ENCODE results near the gene ULBP1. TPM values are rescaled to one million over a fixed set of nuclear protein-coding genes. Genes with fewer than 3 reads are reported as not detected.
"Not testable (repeated sequence)": the region's sequence is repeated elsewhere in the genome, so short reads cannot be mapped to it uniquely, and the experiment has no call there.

The ULBP1 gene, protein sequence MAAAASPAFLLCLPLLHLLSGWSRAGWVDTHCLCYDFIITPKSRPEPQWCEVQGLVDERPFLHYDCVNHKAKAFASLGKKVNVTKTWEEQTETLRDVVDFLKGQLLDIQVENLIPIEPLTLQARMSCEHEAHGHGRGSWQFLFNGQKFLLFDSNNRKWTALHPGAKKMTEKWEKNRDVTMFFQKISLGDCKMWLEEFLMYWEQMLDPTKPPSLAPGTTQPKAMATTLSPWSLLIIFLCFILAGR
- 1.6 TPM for total RNA-seq

GRCh38 chr6:149963462-149964307 lies at the start of gene ULBP1:
ULBP1 (plus strand) TSS chr6:149963943; CDS start chr6:149964050, 107 bp downstream.
- DNase-seq (ENCODE audit: low spot score in 2 of 2) (peak; percentile 61 to 76), FAIRE-seq (no peak)

GRCh38 chr6:149915970-149916865 lies 47.5 kb upstream of the ULBP1 start:
- DNase-seq (ENCODE audit: low spot score in 2 of 2) = no peak
- no peak for FAIRE-seq

DNA sequence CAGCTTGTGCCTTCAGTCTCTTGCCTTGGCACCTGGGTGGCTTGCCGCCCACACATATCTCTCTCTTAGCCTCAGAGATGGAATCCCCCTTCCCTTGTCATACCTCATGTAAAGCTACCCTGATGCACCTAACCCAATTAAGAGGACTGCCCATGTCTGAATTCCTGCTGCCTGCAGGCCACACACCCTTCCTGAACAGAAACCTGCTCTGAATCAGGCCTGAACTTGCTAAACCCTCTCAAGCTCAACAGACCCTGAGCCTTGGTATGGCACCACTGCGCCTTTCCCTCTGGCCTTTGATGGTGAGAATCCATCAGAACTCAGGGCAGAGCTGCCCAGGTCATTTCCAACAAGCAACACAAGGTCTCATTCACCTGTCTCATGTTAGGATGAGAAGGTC lies 46.1 kb upstream of the ULBP1 start:
- DNase-seq (ENCODE audit: low spot score in 2 of 2) (no peak), FAIRE-seq (no peak)

DNA sequence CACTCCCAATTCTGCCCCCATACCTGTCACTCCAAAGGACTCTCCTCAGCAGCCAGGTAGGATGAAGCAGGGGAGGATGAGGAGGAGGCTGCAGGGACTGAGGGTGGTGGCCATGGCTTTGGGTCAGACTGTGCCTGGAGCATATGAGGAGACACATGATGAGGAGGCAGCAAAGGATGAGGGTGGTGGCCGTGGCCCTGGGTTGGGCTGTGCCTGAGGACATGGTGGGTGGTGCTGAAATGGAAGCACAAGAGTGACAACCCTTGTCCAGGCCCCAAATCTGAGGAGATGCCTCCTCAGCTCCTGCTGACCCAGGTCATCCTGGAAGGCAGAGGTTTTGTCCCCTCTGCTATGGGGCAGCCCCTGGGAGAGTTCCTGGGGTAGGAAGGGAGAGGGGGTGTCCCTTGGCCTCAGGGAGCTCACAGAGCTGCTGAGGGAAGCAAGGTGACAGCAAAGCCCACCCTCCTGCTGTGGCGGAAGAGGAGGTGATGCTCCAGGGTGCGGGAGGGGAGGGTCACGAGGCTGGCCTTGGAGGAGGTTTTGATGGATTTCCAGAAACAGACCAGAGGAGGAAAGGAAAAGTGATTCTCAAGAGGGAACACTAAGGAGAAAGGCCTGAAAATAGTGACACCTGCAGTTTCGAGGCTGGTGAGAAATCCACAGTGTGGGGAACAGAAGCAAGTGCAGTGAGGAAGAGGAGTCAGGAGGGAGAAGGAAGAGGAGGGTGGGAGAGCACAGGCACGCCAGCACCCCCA lies 45.4 kb upstream of the ULBP1 start:
- DNase-seq (ENCODE audit: low spot score in 2 of 2) (no peak), FAIRE-seq (no peak)

- FAIRE-seq = not testable (repeated sequence)
Measured at GRCh38 chr6:149919126-149919833, 44.5 kb upstream of the ULBP1 start.

DNA sequence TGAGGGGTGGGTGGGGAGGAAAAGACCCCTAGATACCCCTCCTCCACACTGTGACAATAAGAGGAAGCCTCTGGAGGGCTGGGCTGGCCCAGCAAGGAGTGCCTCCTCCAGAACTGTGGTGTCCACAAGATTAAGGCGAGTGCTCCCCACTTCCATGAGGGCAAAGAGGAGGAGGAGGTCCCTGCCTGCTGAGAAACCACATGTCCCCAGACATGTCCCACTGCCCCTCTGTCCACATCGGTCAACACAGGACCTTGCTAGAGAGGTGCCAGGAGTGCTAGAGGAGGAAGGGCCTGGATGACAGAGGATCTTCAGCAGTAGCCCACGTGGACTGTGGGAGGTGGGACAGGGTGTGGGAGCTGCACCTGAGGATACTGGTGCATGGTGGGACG lies 43.9 kb upstream of the ULBP1 start:
- DNase-seq (ENCODE audit: low spot score in 2 of 2) = no peak
- FAIRE-seq = no peak

More at GRCh38 chr6:149919126-149919833, 44.5 kb upstream of the ULBP1 start:
- DNase-seq (ENCODE audit: low spot score in 2 of 2) = not testable (repeated sequence)

- DNase-seq (ENCODE audit: low spot score in 2 of 2) (no peak), FAIRE-seq (no peak)
Measured at GRCh38 chr6:149921361-149921760, 42.4 kb upstream of the ULBP1 start.

GRCh38 chr6:149922091-149922490 lies 41.7 kb upstream of the ULBP1 start:
- FAIRE-seq; DNase-seq (ENCODE audit: low spot score in 2 of 2): not testable (repeated sequence)

DNA sequence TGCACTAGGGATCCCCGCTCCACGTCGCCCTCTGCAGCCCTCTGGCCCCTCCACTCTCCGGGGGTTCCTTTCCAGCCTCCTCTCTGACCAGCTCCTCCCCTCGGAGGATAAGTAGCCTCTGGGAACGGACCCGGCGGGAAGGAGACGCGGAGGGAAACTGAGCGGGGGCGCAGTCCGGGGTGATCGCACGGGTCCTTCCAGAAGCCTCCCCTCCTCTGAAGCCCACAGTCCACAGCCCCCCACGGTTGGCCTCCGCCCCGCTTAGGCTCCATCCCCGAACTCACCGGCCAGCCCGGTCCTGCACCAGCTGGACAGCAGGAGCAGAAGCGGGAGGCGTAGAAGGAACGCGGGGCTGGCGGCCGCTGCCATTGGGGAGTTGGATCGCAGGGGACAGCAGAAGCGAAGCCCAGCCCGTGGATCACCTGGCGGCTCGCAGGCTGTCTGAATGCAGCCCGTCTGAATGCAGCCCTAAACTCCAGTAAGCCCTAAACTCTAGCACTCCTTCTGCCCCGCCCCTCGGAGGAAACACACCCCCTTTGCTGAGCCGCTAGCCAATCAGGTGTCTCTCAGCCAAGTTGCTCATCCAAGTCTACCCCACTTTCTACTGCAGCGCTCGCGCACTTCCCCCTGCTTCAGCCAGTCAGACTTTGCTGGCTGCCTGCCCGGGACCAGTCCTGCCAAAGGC lies 41.0 kb upstream of the ULBP1 start, which contains the start of gene RAET1G:
RAET1G (minus strand) TSS at position 480 of the 685 bp plus-strand sequence; CDS start at position 369, 111 bp downstream.
- DNase-seq (ENCODE audit: low spot score in 2 of 2) (peak; percentile 68 to 86), FAIRE-seq (no peak)

DNA sequence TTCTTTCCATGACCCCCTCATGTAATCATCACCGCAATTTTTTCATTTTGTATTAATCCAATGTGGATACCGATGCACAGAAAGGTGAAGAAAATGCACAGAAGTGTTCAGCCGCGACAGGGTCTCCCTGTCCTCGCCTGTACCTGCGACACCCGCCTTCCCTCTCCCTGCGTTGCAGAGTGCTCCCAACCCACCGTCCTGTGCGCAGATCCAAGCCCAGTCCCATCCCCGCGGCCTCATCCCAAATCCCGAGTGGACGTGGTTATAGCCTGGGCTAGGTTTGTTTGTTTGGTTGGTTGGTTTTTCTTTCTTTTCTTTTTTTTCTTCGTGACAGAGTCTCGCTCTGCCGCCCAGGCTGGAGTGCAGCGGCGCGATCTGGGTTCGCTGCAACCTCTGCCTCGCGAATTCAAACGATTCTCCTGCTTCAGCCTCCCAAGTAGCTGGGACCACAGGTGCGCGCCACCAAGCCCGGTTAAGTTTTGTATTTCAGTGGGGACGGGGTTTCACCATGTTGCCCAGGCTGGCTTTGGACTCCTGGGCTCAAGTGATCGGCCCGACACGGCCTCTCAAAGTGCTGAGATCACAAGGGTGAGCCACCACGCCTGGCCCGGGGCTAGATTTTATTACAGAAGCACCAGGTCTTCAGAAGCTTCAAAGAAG lies 40.3 kb upstream of the ULBP1 start:
- no peak for FAIRE-seq

GRCh38 chr6:149924206-149924932 lies 39.4 kb upstream of the ULBP1 start:
- DNase-seq (ENCODE audit: low spot score in 2 of 2) (no peak), FAIRE-seq (no peak)

More for the DNA sequence above, 40.3 kb upstream of the ULBP1 start:
- DNase-seq (ENCODE audit: low spot score in 2 of 2) = no peak

DNA sequence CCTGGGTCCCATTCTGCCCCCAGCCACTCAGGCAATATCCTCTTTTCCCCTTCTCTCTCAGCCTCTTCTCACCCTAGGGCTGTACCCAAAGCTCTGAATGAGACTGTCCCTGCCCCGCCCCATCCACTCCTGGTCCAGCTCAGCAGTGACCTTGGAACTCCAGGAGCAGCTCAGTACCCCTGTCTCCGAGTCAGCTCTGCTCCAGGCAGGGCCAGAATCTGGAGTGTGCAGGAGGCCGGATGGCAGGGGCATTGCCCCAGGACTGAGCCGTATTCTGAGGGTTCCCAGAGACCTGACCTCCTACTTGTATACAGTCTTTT lies 38.9 kb upstream of the ULBP1 start:
- no peak for DNase-seq (ENCODE audit: low spot score in 2 of 2)
- no peak for FAIRE-seq

GRCh38 chr6:149925253-149925973 lies 38.3 kb upstream of the ULBP1 start:
- DNase-seq (ENCODE audit: low spot score in 2 of 2) (no peak), FAIRE-seq (no peak)

- DNase-seq (ENCODE audit: low spot score in 2 of 2) (no peak), FAIRE-seq (no peak)
Measured at GRCh38 chr6:149925974-149926777, 37.6 kb upstream of the ULBP1 start.

DNA sequence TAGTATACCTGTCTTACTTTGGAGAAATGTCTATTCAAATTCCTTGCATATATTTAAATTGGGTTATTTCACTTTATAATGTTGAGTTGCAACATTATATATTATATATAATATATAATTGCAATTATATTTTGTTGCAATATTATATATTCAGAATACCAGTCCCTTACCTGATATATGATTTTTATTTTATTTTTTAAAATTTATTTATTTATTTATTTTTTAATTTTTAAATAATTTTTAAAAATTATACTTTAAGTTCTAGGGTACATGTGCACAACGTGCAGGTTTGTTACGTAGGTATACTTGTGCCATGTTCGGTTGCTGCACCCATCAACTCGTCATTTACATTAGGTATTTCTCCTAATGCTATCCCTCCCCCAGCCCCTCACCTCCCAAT lies 36.7 kb upstream of the ULBP1 start:
- peak; percentile 87 for FAIRE-seq
- DNase-seq (ENCODE audit: low spot score in 2 of 2) = not testable (repeated sequence)

DNA sequence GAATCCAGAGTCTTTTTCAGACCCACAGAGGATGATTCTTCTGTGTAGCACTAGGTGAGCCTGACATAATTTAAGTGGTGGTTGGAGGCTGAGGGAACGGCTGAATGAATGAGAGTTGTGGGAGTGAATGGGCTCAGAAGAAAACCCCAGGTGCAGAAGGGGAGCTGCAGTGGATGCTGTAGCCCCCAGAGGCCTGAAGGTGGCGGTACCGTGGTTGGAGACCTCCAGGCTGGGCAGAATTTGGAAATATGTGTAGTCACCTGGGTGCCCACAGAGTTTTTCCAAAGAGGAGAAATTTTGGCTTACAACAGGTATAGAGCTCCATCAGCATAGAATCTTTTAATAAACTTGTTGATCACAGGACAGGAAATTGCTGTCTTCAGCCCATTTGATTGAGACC lies 34.3 kb upstream of the ULBP1 start:
- DNase-seq (ENCODE audit: low spot score in 2 of 2) = no peak
- no peak for FAIRE-seq
